ENCODE measurements around the gene ZNF138.

DNA sequence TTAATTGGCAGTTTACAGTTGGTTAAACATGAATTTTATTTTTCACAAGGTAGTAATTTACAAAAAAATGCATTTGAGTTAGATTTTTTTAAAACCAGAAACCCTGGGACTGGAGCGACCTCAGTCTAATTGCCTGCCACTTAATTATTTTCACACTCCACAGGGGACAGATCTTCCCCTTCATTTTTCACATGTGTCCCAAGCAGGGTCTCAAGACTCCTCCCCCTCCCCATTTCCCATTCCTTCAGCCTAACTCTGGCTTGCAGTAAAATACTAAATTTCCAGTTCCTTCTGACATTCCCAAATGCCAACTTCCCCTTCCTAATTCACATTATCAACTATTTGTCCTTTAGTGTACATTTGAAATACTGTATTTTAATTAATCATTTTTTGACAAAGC is 948 bp downstream of the ZNF138 start:
- TF ChIP-seq CTCF (optimal IDR thresholded peaks at IDR 0.05 in 1 of 3, IDR thresholded peaks at IDR 0.05 in 1 of 3, conservative IDR thresholded peaks at IDR 0.05 in 1 of 3; ENCODE audit: extremely low read depth in 1 of 3, insufficient read depth in 2 of 3, low read length in 3 of 3) (no peak), EZH2 (IDR thresholded peaks at IDR 0.05; ENCODE audit: low read length) (no peak)

Measured in keratinocyte (primary cell).